Pancreas (tissue), 10 donors: ENCODE data around the gene CHEK1. TPM values are rescaled to one million over a fixed set of nuclear protein-coding genes. Genes with fewer than 3 reads are reported as not detected.
"Not testable (repeated sequence)": the region's sequence is repeated elsewhere in the genome, so short reads cannot be mapped to it uniquely, and the experiment has no call there.

Experiments
- ATAC-seq, 4 donors: fragments of 200-7000 bp; cut with Tn5 transposase; one replicate each; pipeline versions ENCODE4 v1.8.0 to v1.9.1; 2020; ENCODE audit warnings: mild to moderate bottlenecking in 4 of 4, moderate library complexity in 4 of 4
- DNase-seq, 6 donors: peaks; one replicate each; pipeline ENCODE4 v3.0.0-alpha.2; 2020
- FAIRE-seq: peaks from 2 replicates; lab custom pipeline; 2012; peaks lifted over from hg19 to GRCh38; lab: Jason Lieb, UNC
- H3K27ac ChIP-seq, 4 donors: fragments of 200-600 bp; sonication (generic); 1 replicate in 3 of 4; 2 replicates in 1 of 4; pipeline versions ENCODE4 v1.5.0 to v1.8.0; 2020
- H3K27me3 ChIP-seq, 4 donors: fragments of 200-600 bp; one replicate each; pipeline ENCODE4 v1.8.0; 2021
- H3K36me3 ChIP-seq, 3 donors: fragments of 200-600 bp; sonication (generic) in 1 of 3; one replicate each; pipeline versions ENCODE4 v1.5.0 to v1.8.0; 2020 to 2021
- H3K4me1 ChIP-seq, 3 donors: fragments of 200-600 bp; one replicate each; pipeline ENCODE4 v1.8.0; 2021
- H3K4me3 ChIP-seq, 4 donors: fragments of 200-600 bp; sonication (generic) in 2 of 4; one replicate each; pipeline versions ENCODE4 v1.5.0 to v1.8.0; 2020 to 2021
- H3K9me3 ChIP-seq, 4 donors: fragments of 200-600 bp; one replicate each; pipeline ENCODE4 v1.8.0; 2021
- WGBS, 2 donors: extraction: QIAGEN DNeasy Blood & Tissue Kit; methylation state at CpG; one replicate each; pipeline ENCODE4 v1.1.7; 2013; 5-methylcytosine and 5-hydroxymethylcytosine counted together
- intact Hi-C, 3 donors: fragments of 100-400 bp; cut with DNase I; formaldehyde crosslinking; loops; one replicate each; pipeline versions ENCODE4 v1.11.1 to v1.14.2; 2022
- polyA plus RNA-seq, 2 donors: library from polyadenylated mRNA; stranded (reverse); fragments of 200-250 nt; gene quantifications; one replicate each; pipeline ENCODE4 v1.2.3, GENCODE V29; 2013
- total RNA-seq, 6 donors: library from RNA; stranded (reverse); fragmentation: NEBNext Ultra II Directional in 4 of 6; extraction: Animal tissue kit (Norgen Biotek cat#: 25700) in 4 of 6; gene quantifications; one replicate each; pipeline versions ENCODE4 v1.2.1 to v1.2.4, GENCODE V29; 2021 to 2023
- TF ChIP-seq, protein P1 (sequence below), 4 donors: fragments of 200-600 bp; sonication (generic) in 3 of 4; IDR thresholded peaks; one replicate each; pipeline versions ENCODE4 v1.5.0 to v1.8.0; 2021; ENCODE audit warnings: antibody characterized with exemption in 4 of 4
- donor health status: healthy with polysubstance abuse.
- donor health status: DM: no; HTN: no; CAD: no; lungs with moderate emphysema.
- donor health status: DM: no; HTN: no; CAD: no.
- donor health status: control.
- donor health status: control.
- donor health status: Bipolar disorder and iron deficiency.
- donor health status: DM: yes; HTN: yes; CAD: no.
- donor health status: DM: no; HTN: no; CAD: no.
- donor health status: DM: no; HTN: no; CAD: no.
- donor health status: DM: yes; HTN: yes; CAD: no.

The CHEK1 gene
- total and polyA plus RNA-seq, 8 donors: 0.40 to 3.0 (median 0.91) TPM

DNA sequence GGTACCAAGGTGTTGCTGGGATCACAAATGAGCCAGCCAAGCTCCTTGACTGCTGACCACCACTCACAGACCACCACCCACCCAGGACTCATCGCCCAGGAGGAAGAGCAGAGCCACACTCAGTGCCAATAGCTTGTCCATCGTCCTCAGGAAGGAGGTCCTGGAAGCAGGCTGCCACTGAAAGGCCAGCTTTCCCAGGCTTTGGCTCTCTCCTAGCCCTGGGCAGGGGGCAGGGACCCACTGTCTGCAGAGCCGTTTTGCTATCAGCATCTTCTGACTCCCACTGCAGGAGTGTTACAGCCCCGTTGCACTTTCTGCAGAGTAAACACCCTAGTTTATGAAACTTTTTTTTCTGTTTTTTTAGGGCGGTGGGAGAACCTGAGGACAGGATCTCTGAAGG, 67.9 kb downstream of the CHEK1 start:
- H3K36me3 ChIP-seq: no peaks in the 10 kb centered on the region
- FAIRE-seq (no peak), ATAC-seq (no peak), DNase-seq (no peak)
- no peaks in the 10 kb centered on the region for H3K4me1 ChIP-seq
- TF ChIP-seq, protein P1, sequence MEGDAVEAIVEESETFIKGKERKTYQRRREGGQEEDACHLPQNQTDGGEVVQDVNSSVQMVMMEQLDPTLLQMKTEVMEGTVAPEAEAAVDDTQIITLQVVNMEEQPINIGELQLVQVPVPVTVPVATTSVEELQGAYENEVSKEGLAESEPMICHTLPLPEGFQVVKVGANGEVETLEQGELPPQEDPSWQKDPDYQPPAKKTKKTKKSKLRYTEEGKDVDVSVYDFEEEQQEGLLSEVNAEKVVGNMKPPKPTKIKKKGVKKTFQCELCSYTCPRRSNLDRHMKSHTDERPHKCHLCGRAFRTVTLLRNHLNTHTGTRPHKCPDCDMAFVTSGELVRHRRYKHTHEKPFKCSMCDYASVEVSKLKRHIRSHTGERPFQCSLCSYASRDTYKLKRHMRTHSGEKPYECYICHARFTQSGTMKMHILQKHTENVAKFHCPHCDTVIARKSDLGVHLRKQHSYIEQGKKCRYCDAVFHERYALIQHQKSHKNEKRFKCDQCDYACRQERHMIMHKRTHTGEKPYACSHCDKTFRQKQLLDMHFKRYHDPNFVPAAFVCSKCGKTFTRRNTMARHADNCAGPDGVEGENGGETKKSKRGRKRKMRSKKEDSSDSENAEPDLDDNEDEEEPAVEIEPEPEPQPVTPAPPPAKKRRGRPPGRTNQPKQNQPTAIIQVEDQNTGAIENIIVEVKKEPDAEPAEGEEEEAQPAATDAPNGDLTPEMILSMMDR (IDR thresholded peaks at IDR 0.05): no peak
- no peaks in the 10 kb centered on the region for H3K9me3 ChIP-seq
- H3K27me3 ChIP-seq: no peaks in the 10 kb centered on the region
- no peak overlapping the region for H3K4me3 ChIP-seq
- intact Hi-C loops: no loop called here
- 52 to 56% methylated on average over 5 of the region's 5 CpGs for WGBS, 2 donors
- no peak overlapping the region for H3K27ac ChIP-seq

DNA sequence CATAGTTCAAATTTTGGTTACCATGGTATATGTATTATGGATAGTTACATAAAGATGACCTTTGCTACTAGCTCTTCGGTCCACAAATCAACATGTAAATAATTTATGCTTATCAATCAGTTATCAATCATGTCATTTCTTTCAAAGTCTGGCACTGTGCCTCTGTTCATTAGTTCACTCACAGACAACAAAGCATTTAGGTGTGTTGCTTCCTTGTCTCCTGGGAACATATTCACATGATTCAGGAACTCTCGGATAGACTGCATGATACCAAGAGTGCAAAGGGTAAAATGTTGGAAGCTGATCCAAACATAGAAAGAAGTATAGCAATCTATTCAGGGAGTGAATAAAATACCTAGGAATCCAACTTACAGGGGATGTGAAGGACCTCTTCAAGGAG, 70.0 kb downstream of the CHEK1 start:
- no peak overlapping the region for H3K4me3 ChIP-seq
- ATAC-seq: no peak
- H3K27me3 ChIP-seq: no peaks in the 10 kb centered on the region
- WGBS, 2 donors: 21% methylated on average over 2 of the region's 2 CpGs
- TF ChIP-seq, protein P1 (IDR thresholded peaks at IDR 0.05): no peak
- intact Hi-C loops: no loop called here
- no peak overlapping the region for H3K27ac ChIP-seq
- no peak for DNase-seq
- no peaks in the 10 kb centered on the region for H3K36me3 ChIP-seq
- no peak for FAIRE-seq
- H3K4me1 ChIP-seq: no peaks in the 10 kb centered on the region
- no peaks in the 10 kb centered on the region for H3K9me3 ChIP-seq

DNA sequence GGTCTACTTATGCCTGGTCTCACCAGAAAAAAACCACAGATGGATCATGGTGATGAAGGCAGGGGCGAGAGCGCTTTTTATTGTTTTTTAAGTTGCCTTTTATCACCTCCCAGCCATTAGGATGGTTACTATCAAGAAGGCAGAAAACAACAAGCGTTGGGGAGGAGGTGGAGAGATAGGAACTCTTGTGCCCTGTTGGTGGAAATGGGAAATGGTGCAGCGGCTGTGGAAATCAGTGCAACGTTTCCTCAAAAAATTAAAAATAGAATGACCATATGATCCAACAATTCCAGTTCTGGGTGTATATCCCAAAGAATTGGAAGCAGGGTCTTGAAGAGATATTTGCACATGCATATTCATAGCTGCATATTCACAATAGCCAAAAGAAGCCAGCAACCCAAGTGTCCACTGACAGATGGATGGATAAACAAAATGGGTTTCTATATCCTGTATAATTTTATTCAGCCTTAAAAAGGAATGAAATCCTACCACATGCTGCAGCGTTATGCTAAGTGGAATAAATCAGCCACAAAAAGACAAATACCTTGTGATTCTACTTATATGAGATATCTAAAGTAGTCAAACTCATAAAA, 76.2 kb downstream of the CHEK1 start:
- no peaks in the 10 kb centered on the region for H3K4me1 ChIP-seq
- H3K4me3 ChIP-seq: no peak overlapping the region
- H3K36me3 ChIP-seq: no peaks in the 10 kb centered on the region
- TF ChIP-seq, protein P1 (IDR thresholded peaks at IDR 0.05): no peak
- no peaks in the 10 kb centered on the region for H3K27me3 ChIP-seq
- no peaks in the 10 kb centered on the region for H3K9me3 ChIP-seq
- ATAC-seq (no peak), DNase-seq (no peak), FAIRE-seq (no peak)
- no peak overlapping the region for H3K27ac ChIP-seq
- intact Hi-C loops: no loop called here
- 63 to 78% methylated on average over 6 of the region's 6 CpGs for WGBS, 2 donors

DNA sequence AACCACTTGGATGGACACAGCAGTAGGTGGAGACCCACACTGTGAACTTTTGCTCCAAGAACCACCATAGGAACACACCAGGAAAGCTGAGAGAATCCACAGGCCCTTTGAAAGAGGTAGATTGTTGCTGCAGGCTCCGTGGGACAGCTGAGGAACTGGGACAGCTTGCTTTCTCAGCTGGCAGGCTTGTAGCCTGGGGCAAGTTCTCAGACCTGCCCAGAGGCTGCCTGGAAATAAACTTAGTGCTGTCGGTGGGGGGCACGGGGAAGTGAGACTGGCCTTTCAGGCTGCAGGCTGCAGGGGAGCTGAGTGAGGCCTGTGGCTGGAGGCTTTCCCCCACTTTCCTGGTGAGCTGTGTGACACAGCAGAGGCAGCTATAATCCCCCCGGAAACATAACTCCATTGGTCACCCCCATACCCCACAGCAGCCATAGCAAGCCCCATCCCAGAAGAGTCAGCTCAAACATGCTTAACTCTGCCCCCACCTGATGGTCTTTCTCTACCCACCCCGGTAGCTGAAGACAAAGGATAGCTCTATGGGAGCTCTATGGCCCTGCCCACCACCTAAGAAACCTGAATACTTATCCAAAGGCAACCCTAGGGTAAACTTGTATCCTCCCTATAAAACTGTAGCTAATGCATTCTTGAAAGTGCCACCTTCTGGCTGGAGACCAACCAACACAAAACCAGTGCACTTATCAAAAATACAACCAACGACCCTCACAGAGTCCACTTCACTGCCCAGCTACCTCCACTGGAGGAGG, 77.1 kb downstream of the CHEK1 start:
- H3K4me1 ChIP-seq: no peaks in the 10 kb centered on the region
- no peak for ATAC-seq
- no peak overlapping the region for H3K27ac ChIP-seq
- H3K27me3 ChIP-seq: no peaks in the 10 kb centered on the region
- H3K36me3 ChIP-seq: no peaks in the 10 kb centered on the region
- H3K4me3 ChIP-seq: no peak overlapping the region
- whole genome bisulfite sequencing, 2 donors: 35 to 38% methylated on average over 6 of the region's 6 CpGs
- TF ChIP-seq, protein P1 (IDR thresholded peaks at IDR 0.05): no peak
- FAIRE-seq: no peak
- intact Hi-C loops: no loop called here
- DNase-seq: no peak
- H3K9me3 ChIP-seq: no peaks in the 10 kb centered on the region

DNA sequence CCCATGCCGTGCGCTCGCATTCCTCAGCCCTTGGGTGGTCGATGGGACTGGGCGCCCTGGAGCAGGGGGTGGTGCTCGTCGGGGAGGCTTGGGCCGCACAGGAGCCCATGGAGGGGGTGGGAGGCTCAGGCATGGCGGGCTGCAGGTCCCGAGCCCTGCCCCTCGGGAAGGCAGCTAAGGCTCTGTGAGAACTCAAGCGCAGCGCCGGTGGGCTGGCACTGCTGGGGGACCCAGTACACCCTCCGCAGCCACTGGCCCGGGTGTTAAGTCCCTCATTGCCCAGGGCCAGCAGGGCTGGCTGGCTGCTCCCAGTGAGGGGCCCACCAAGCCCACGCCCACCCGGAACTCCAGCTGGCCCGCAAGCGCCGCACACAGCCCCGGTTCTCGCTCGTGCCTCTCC, 79.7 kb downstream of the CHEK1 start:
- H3K27me3 ChIP-seq, intact Hi-C loops, H3K36me3 ChIP-seq, H3K4me1 ChIP-seq, H3K9me3 ChIP-seq, H3K4me3 ChIP-seq, FAIRE-seq, H3K27ac ChIP-seq, ATAC-seq: not testable (repeated sequence)
- DNase-seq: peak in 1 of 6 donors; percentile 51
- 85 to 93% methylated on average over 22 to 24 of the region's 24 CpGs for WGBS, 2 donors
